HepG2 (cell line): ENCODE measurements around the gene ZNF541. TPM values are rescaled to one million over a fixed set of nuclear protein-coding genes. Genes with fewer than 3 reads are reported as not detected.

Experiments
- ATAC-seq: fragments of 200-7000 bp; cut with Tn5 transposase; 3 replicates; pipeline ENCODE4 v1.9.1; 2020; ENCODE audit warnings: mild to moderate bottlenecking, moderate library complexity
- BruUV-seq: library from RNA; stranded (reverse); fragments of 400-500 nt; replicated peaks from 2 replicates; lab custom pipeline; 2021; lab: Mats Ljungman, UMichigan
- CTCF ChIA-PET: fragments of 300-600 bp; formaldehyde crosslinking; extraction: SDS; loops from one replicate; lab custom pipeline; 2021; ENCODE audit warnings: low total read pairs, inconsistent platforms, low intra/inter-chr PET ratio; lab: Yijun Ruan, JAX
- POLR2A ChIA-PET: fragments of 350-600 bp; sonication (Branson Sonifier 250); formaldehyde crosslinking; loops from one replicate; lab custom pipeline; 2020; ENCODE audit warnings: antibody characterized with exemption, inconsistent platforms; lab: Yijun Ruan, JAX
- DNase-seq: peaks from one replicate; pipeline ENCODE4 v3.0.0-alpha.2; 2015; ENCODE audit warnings: low spot score
- FAIRE-seq: peaks from 3 replicates; lab custom pipeline; 2011; peaks lifted over from hg19 to GRCh38; lab: Jason Lieb, UNC
- H2AFZ ChIP-seq: one replicate; pipeline ENCODE4 v1.6.1; 2011; ENCODE audit warnings: low read length, inconsistent platforms
- H3K27ac ChIP-seq: fragments of 300-600 bp; 3 replicates; pipeline ENCODE4 v1.8.0; 2011; ENCODE audit warnings: mixed run types, mild to moderate bottlenecking, mixed read lengths, low read length, inconsistent platforms; ENCODE audit not compliant: insufficient read depth; ENCODE audit errors: extremely low read length
- H3K27me3 ChIP-seq, 2 experiments: fragments of 200-600 bp in 1 of 2; 2 replicates in 1 of 2; 3 replicates in 1 of 2; pipeline versions ENCODE4 v1.6.0 to v1.8.0; 2011; ENCODE audit warnings: low read length in 2 of 2, mild to moderate bottlenecking in 2 of 2, moderate library complexity in 2 of 2, inconsistent platforms in 1 of 2; ENCODE audit not compliant: insufficient read depth in 2 of 2, control insufficient read depth in 1 of 2
- H3K36me3 ChIP-seq, 2 experiments: fragments of 200-600 bp in 1 of 2; replicated peaks in 1 of 2; 2 replicates in 1 of 2; 3 replicates in 1 of 2; pipeline versions ENCODE4 v1.5.1 to v1.8.0; 2011; ENCODE audit warnings: low read length in 2 of 2, inconsistent platforms in 1 of 2; ENCODE audit not compliant: insufficient read depth in 2 of 2, control insufficient read depth in 1 of 2
- H3K4me1 ChIP-seq: 2 replicates; pipeline ENCODE4 v1.5.1; 2012; ENCODE audit warnings: low read length, inconsistent platforms; ENCODE audit not compliant: insufficient read depth
- H3K4me2 ChIP-seq: 2 replicates; pipeline ENCODE4 v1.6.0; 2011; ENCODE audit warnings: low read depth, low read length, inconsistent platforms
- H3K4me3 ChIP-seq, 3 experiments: fragments of 200-600 bp in 1 of 3; sonication (generic), shearing (Covaris generic) in 1 of 3; replicated peaks in 1 of 3; 2 replicates each; pipeline ENCODE4 v1.5.1; 2011 to 2016; ENCODE audit warnings: low read length in 3 of 3, inconsistent platforms in 2 of 3, low read depth in 2 of 3, mild to moderate bottlenecking in 2 of 3, control low read depth in 1 of 3, mixed read lengths in 1 of 3; ENCODE audit not compliant: insufficient read depth in 1 of 3
- H3K79me2 ChIP-seq: one replicate; pipeline ENCODE4 v1.6.1; 2011; ENCODE audit warnings: low read length, inconsistent platforms; ENCODE audit not compliant: insufficient read depth
- H3K9ac ChIP-seq: 2 replicates; pipeline ENCODE4 v1.6.0; 2011; ENCODE audit warnings: mild to moderate bottlenecking, low read depth, low read length, inconsistent platforms; ENCODE audit not compliant: insufficient read depth
- H3K9me3 ChIP-seq: 2 replicates; pipeline ENCODE4 v1.5.1; 2012; ENCODE audit warnings: mild to moderate bottlenecking, low read length
- H4K20me1 ChIP-seq: 2 replicates; pipeline ENCODE4 v1.6.0; 2011; ENCODE audit warnings: inconsistent platforms, mild to moderate bottlenecking, low read length, moderate library complexity; ENCODE audit not compliant: insufficient read depth
- FOXK1 ChIP-seq: sonication (generic); formaldehyde crosslinking; IDR thresholded peaks from 2 replicates; pipeline ENCODE4 v1.4.0; 2020; ENCODE audit warnings: low read depth, missing genetic modification reagents, borderline replicate concordance
- GABPB1 ChIP-seq: IDR thresholded peaks from 2 replicates; pipeline ENCODE4 v1.6.1; 2016; ENCODE audit warnings: mild to moderate bottlenecking, missing genetic modification reagents, moderate library complexity, missing compliant biosample characterization
- ISL2 ChIP-seq: sonication (generic); formaldehyde crosslinking; IDR thresholded peaks from 2 replicates; pipeline ENCODE4 v1.5.0; 2020; ENCODE audit warnings: missing genetic modification reagents
- KDM2A ChIP-seq: sonication (generic); formaldehyde crosslinking; IDR thresholded peaks from 2 replicates; pipeline ENCODE4 v1.4.0; 2020; ENCODE audit warnings: low read depth, missing genetic modification reagents, borderline replicate concordance
- LCORL ChIP-seq, 2 experiments: fragments of 450-650 bp in 1 of 2; sonication (generic) in 1 of 2; formaldehyde crosslinking in 1 of 2; IDR thresholded peaks; 2 replicates each; pipeline versions ENCODE4 v1.5.0 to v1.6.1; 2017 to 2020; ENCODE audit warnings: antibody characterized with exemption in 1 of 2, missing genetic modification reagents in 1 of 2
- ZNF777 ChIP-seq: sonication (generic); formaldehyde crosslinking; IDR thresholded peaks from 2 replicates; pipeline ENCODE4 v1.4.0; 2020; ENCODE audit warnings: missing genetic modification reagents
- WGBS: methylation state at CpG from one replicate; pipeline ENCODE4 v1.1.6; 2017; ENCODE audit warnings: low lambda C conversion rate; 5-methylcytosine and 5-hydroxymethylcytosine counted together
- in situ Hi-C: cut with HindIII; loops from 2 replicates; pipeline ENCODE4 v1.10.0; 2017; ENCODE audit warnings: low pct_unique_long_range_greater_than_20kb; ENCODE audit not compliant: extremely low pct_ligation_motif_present
- intact Hi-C: fragments of 100-400 bp; cut with micrococcal nuclease; formaldehyde crosslinking; loops from one replicate; pipeline ENCODE4 v1.10.0; 2022; ENCODE audit not compliant: unreplicated experiment
- polyA plus RNA-seq, 8 experiments: library from polyadenylated mRNA; depleted of rRNA in 3 of 8; stranded (reverse) in 7 of 8; unstranded in 1 of 8; fragments of >200 nt; fragmentation: Illumina TruSeq in 4 of 8; extraction: Trizol in 4 of 8; gene quantifications; 2 replicates each; pipeline versions ENCODE4 v1.2.1 to v1.2.3, GENCODE V29; 2011 to 2016; ENCODE audit warnings: low read depth in 4 of 8, missing spikeins in 1 of 8, mixed read lengths in 1 of 8; ENCODE audit not compliant: insufficient read depth in 1 of 8
- total RNA-seq, 5 experiments: library from RNA; depleted of rRNA; stranded (reverse); fragments of >200 nt; fragmentation: Illumina TruSeq; extraction: Trizol; gene quantifications; 2 replicates each; pipeline ENCODE4 v1.2.3, GENCODE V29; 2016; ENCODE audit warnings: low read depth in 1 of 5
- TF ChIP-seq, protein P1 (sequence below): sonication (generic); formaldehyde crosslinking; IDR thresholded peaks from 2 replicates; pipeline ENCODE4 v1.4.0; 2020; ENCODE audit warnings: low read depth, mild to moderate bottlenecking, missing genetic modification reagents
- TF ChIP-seq, protein P2 (sequence below), 2 experiments: sonication (generic) in 1 of 2; formaldehyde crosslinking in 1 of 2; IDR thresholded peaks; 2 replicates each; pipeline versions ENCODE4 v1.4.0 to v1.6.1; 2016 to 2020; ENCODE audit warnings: borderline replicate concordance in 1 of 2, low read depth in 1 of 2, mild to moderate bottlenecking in 1 of 2, missing genetic modification reagents in 1 of 2
- TF ChIP-seq, protein P3 (sequence below): IDR thresholded peaks from 2 replicates; pipeline ENCODE4 v1.6.1; 2016; ENCODE audit warnings: low read depth, missing genetic modification reagents, missing compliant biosample characterization

ZNF541 gene
- total and polyA plus RNA-seq, 2 of the 13 experiments (the other 11 are each of a cell fraction or from before 2014, with no cell fraction given), result 0.03 to 0.04 TPM

- WGBS, result 2% methylated on average over 33 of the region's 94 CpGs
- H3K36me3 ChIP-seq, result no peaks in the 10 kb centered on the region; a peak in 1 of 5 replicates
- no peak for FAIRE-seq
- no peaks in the 10 kb centered on the region; a peak in 2 of 5 replicates for H3K27me3 ChIP-seq
- intact Hi-C loops, result loop anchor here (1.0 to 5.0 kb wide), 2 partner anchors 90 to 91 kb away; partner anchors contain the start of gene NAPA
- ChIA-PET CTCF (no interaction called here), POLR2A (interaction anchor here (1.1 to 1.6 kb wide), 2 partner anchors 8 to 40 kb away, joined by 7 to 8 read pairs; no protein-coding TSS in a partner anchor)
- no peak overlapping the region for H2AFZ ChIP-seq
- peak overlapping the region; percentile 90 to 97 (median 94) for H3K4me3 ChIP-seq
- H3K9ac ChIP-seq, result peak overlapping the region; percentile 91
- peak overlapping the region; percentile 70 for H3K4me2 ChIP-seq
- peaks cover 26% of the 10 kb centered on the region for H3K79me2 ChIP-seq
- no peaks in the 10 kb centered on the region for H3K9me3 ChIP-seq
- peaks cover 24% of the 10 kb centered on the region for H3K4me1 ChIP-seq
- H4K20me1 ChIP-seq, result peaks cover 5% of the 10 kb centered on the region; the same call in 1 of the 2 replicates
- peak; percentile 91 for ATAC-seq
- in situ Hi-C loops, result loop anchor here (10.0 kb wide), 1 partner anchor 87 kb away; no protein-coding TSS in a partner anchor
- H3K27ac ChIP-seq, result peak overlapping the region; percentile 89
- DNase-seq, result peak; percentile 82
- BruUV-seq, result TSS peak; percentile 93
- TF ChIP-seq ZNF777 (CRISPR knock-in tag) (peak; percentile 82), ISL2 (CRISPR knock-in tag) (peak; percentile 29; the same call in 1 of the 2 replicates), FOXK1 (CRISPR knock-in tag) (0 out of 2 replicates have a peak, but pooled peaks have one; percentile 32), LCORL (IDR thresholded peaks at IDR 0.05) (no peak), LCORL (CRISPR knock-in tag; IDR thresholded peaks at IDR 0.05) (0 out of 2 replicates have a peak, but pooled peaks have one; percentile 32), GABPB1 (peak; percentile 69), KDM2A (peak; percentile 78)
- TF ChIP-seq, protein P1, sequence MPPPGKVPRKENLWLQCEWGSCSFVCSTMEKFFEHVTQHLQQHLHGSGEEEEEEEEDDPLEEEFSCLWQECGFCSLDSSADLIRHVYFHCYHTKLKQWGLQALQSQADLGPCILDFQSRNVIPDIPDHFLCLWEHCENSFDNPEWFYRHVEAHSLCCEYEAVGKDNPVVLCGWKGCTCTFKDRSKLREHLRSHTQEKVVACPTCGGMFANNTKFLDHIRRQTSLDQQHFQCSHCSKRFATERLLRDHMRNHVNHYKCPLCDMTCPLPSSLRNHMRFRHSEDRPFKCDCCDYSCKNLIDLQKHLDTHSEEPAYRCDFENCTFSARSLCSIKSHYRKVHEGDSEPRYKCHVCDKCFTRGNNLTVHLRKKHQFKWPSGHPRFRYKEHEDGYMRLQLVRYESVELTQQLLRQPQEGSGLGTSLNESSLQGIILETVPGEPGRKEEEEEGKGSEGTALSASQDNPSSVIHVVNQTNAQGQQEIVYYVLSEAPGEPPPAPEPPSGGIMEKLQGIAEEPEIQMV (CRISPR knock-in tag), result peak; percentile 68
- TF ChIP-seq, protein P2, sequence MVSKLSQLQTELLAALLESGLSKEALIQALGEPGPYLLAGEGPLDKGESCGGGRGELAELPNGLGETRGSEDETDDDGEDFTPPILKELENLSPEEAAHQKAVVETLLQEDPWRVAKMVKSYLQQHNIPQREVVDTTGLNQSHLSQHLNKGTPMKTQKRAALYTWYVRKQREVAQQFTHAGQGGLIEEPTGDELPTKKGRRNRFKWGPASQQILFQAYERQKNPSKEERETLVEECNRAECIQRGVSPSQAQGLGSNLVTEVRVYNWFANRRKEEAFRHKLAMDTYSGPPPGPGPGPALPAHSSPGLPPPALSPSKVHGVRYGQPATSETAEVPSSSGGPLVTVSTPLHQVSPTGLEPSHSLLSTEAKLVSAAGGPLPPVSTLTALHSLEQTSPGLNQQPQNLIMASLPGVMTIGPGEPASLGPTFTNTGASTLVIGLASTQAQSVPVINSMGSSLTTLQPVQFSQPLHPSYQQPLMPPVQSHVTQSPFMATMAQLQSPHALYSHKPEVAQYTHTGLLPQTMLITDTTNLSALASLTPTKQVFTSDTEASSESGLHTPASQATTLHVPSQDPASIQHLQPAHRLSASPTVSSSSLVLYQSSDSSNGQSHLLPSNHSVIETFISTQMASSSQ (IDR thresholded peaks at IDR 0.05; ENCODE audit: low read depth), result no peak
- TF ChIP-seq, protein P2 (CRISPR knock-in tag; IDR thresholded peaks at IDR 0.05; ENCODE audit: borderline replicate concordance), result peak; percentile 41; the same call in 1 of the 2 replicates
- TF ChIP-seq, protein P3, sequence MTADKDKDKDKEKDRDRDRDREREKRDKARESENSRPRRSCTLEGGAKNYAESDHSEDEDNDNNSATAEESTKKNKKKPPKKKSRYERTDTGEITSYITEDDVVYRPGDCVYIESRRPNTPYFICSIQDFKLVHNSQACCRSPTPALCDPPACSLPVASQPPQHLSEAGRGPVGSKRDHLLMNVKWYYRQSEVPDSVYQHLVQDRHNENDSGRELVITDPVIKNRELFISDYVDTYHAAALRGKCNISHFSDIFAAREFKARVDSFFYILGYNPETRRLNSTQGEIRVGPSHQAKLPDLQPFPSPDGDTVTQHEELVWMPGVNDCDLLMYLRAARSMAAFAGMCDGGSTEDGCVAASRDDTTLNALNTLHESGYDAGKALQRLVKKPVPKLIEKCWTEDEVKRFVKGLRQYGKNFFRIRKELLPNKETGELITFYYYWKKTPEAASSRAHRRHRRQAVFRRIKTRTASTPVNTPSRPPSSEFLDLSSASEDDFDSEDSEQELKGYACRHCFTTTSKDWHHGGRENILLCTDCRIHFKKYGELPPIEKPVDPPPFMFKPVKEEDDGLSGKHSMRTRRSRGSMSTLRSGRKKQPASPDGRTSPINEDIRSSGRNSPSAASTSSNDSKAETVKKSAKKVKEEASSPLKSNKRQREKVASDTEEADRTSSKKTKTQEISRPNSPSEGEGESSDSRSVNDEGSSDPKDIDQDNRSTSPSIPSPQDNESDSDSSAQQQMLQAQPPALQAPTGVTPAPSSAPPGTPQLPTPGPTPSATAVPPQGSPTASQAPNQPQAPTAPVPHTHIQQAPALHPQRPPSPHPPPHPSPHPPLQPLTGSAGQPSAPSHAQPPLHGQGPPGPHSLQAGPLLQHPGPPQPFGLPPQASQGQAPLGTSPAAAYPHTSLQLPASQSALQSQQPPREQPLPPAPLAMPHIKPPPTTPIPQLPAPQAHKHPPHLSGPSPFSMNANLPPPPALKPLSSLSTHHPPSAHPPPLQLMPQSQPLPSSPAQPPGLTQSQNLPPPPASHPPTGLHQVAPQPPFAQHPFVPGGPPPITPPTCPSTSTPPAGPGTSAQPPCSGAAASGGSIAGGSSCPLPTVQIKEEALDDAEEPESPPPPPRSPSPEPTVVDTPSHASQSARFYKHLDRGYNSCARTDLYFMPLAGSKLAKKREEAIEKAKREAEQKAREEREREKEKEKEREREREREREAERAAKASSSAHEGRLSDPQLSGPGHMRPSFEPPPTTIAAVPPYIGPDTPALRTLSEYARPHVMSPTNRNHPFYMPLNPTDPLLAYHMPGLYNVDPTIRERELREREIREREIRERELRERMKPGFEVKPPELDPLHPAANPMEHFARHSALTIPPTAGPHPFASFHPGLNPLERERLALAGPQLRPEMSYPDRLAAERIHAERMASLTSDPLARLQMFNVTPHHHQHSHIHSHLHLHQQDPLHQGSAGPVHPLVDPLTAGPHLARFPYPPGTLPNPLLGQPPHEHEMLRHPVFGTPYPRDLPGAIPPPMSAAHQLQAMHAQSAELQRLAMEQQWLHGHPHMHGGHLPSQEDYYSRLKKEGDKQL (CRISPR knock-in tag), result no peak
Observed at GRCh38 chr19:47608074-47608918, 35.3 kb upstream of the ZNF541 start.
